ENCODE data around the gene CENPO.
"Not testable (repeated sequence)": the region's sequence is repeated elsewhere in the genome, so short reads cannot be mapped to it uniquely, and the experiment has no call there.

CENPO gene

DNA sequence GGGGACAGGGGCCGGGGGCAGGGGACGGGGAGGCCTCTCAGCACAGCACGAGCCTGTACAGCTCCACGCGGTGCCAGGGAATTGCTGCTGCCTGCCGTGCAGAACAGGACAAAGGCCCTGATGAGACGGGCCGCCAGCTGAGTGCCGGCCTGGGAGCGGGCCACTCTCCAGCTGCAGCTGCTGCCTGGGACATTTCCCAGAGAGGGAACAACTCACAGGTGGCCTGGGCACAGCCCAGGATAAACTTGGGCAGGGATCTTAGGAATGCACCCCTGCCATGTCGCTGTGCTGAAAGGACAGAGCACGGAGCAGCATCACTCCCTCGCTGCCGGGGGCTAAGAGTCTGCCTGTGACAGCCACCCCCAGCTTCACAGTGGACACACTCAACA is 38.8 kb downstream of the CENPO start:
- Histone ChIP-seq H3K27me3 (ENCODE audit: control insufficient read depth in 1 of 2, insufficient read depth in 2 of 2, low read length in 2 of 2) (no peaks in the 10 kb centered on the region), H3K9me3 (ENCODE audit: control insufficient read depth in 2 of 2, low read length in 2 of 2) (no peaks in the 10 kb centered on the region), H3K4me1 (ENCODE audit: control insufficient read depth, insufficient read depth, low read length) (peaks cover 9% of the 10 kb centered on the region), H3K9ac (ENCODE audit: low read length in 2 of 2) (no peak overlapping the region), H3K27ac (ENCODE audit: low read length) (no peak overlapping the region), H3K4me3 (ENCODE audit: low read length in 2 of 2) (no peak overlapping the region), H3K36me3 (ENCODE audit: control insufficient read depth in 2 of 2, insufficient read depth in 2 of 2, low read length in 2 of 2) (peaks cover 3 to 7% of the 10 kb centered on the region in 2 donors)

DNA sequence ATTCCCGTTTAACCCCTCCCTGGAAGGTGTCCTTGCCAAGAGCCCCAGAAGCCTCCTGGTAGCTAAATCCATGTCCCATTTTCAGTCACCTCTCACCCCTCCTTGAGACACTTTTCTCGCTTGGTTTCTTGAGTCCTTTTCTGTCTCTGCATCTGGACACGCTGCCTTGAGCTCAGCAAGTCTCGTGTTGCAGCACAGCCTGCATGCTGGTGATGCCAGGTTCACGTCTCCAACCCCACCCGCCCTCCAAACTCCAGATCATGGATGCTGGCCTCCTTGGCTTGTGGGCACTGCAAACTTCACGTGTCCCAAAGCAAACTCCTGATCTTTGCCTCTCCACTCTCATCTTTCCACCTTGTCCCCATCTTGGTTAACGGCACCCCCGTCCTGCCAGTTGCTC is 39.3 kb downstream of the CENPO start:
- H3K36me3 ChIP-seq (ENCODE audit: control insufficient read depth in 2 of 2, insufficient read depth in 2 of 2, low read length in 2 of 2), result peaks cover 3 to 7% of the 10 kb centered on the region in 2 donors

DNA sequence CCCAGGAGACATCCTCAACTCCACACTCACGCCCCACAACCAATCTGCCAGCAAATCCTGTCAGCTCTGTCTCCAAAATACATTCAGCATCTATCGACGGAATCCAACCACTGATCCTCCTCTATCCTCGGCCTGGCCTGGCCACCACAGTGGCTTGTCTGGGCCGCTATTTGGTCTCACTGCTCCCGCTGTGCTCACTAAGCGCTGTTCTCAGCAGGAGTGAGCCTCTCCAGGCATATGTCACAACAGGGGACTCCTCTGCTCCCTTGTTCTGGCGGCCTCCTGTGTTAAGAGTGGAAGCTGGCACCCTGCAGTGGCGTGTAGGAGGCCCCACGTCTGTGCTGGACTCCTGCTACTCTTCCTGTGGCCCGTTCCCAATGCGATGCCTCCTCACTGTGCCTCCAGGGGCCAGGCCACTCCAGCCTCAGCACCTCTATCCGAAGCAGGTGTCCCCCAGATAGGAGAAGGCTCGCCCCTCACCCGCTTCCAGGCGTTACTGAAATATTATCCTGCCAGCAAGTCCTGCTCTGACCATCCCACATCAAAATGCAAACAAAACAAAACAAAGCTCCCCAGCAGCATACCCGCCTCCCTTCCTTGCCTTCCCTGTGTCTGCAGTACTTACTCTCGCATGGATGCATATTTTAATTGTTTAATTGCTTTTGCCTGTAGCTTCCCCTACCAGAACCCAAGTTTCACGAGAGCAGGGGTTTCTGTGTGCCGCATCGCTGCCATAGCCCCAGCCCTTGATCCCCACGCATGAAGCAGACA is 39.9 kb downstream of the CENPO start:
- Histone ChIP-seq H3K27ac (ENCODE audit: low read length) (no peak overlapping the region), H3K4me1 (ENCODE audit: control insufficient read depth, insufficient read depth, low read length) (no peaks in the 10 kb centered on the region), H3K36me3 (ENCODE audit: control insufficient read depth in 2 of 2, insufficient read depth in 2 of 2, low read length in 2 of 2) (peaks cover 3 to 7% of the 10 kb centered on the region in 2 donors), H3K9ac (ENCODE audit: low read length in 2 of 2) (no peak overlapping the region), H3K27me3 (ENCODE audit: control insufficient read depth in 1 of 2, insufficient read depth in 2 of 2, low read length in 2 of 2) (no peaks in the 10 kb centered on the region), H3K4me3 (ENCODE audit: low read length in 2 of 2) (no peak overlapping the region), H3K9me3 (ENCODE audit: control insufficient read depth in 2 of 2, low read length in 2 of 2) (no peaks in the 10 kb centered on the region)

More for the DNA sequence above, 39.3 kb downstream of the CENPO start:
- Histone ChIP-seq H3K27ac (ENCODE audit: low read length) (no peak overlapping the region), H3K4me1 (ENCODE audit: control insufficient read depth, insufficient read depth, low read length) (peaks cover 5% of the 10 kb centered on the region), H3K4me3 (ENCODE audit: low read length in 2 of 2) (no peak overlapping the region), H3K27me3 (ENCODE audit: control insufficient read depth in 1 of 2, insufficient read depth in 2 of 2, low read length in 2 of 2) (no peaks in the 10 kb centered on the region), H3K9ac (ENCODE audit: low read length in 2 of 2) (no peak overlapping the region), H3K9me3 (ENCODE audit: control insufficient read depth in 2 of 2, low read length in 2 of 2) (no peaks in the 10 kb centered on the region)

DNA sequence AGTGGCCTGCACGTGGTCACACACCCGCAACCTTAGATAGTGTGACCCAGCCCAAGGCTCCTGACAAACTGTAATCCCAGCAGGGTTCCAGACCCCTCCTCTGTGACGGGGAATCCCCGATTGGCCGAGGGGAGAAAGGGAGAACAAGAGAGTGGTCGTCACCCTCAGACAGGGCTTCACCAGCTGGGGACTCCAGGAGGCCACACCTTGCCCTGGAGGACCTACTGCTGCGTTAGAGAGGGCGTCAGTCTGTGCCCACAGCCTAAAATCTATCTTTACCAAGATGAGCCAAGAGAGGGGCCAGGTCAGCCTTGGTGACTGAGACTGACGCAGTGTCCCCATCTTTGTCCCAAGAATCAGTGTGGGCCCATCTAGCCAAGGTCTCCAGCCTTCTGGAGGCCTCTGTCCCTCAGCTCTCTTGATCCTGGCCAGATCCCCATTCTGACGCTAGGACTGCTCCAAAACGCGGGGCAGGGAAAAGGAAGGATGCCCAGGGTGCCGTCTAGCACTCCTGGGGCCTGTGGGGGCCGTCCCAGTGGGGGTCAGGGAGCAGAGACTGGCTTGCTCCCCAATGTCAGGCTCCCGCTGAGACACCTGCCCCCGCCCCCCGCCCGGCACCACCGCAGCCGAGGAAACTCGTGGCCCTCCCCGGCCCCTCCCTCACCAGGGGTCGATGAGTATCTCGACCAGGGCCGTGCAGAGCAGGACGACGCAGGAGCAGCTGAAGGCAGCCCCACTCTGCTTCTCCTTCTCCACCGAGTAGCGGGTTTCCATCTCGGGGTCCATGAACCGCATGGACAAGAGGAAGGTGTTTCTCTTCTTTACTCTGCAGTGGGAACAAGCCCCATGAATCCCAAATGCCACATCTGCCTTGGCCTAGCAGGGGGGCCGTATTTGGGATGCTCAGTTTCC is 40.9 kb downstream of the CENPO start:
- Histone ChIP-seq H3K4me3 (ENCODE audit: low read length in 2 of 2) (no peak overlapping the region), H3K27ac (ENCODE audit: low read length) (no peak overlapping the region), H3K27me3 (ENCODE audit: control insufficient read depth in 1 of 2, insufficient read depth in 2 of 2, low read length in 2 of 2) (no peaks in the 10 kb centered on the region), H3K9me3 (ENCODE audit: control insufficient read depth in 2 of 2, low read length in 2 of 2) (no peaks in the 10 kb centered on the region), H3K9ac (ENCODE audit: low read length in 2 of 2) (no peak overlapping the region), H3K36me3 (ENCODE audit: control insufficient read depth in 2 of 2, insufficient read depth in 2 of 2, low read length in 2 of 2) (peaks cover 3 to 7% of the 10 kb centered on the region in 2 donors), H3K4me1 (ENCODE audit: control insufficient read depth, insufficient read depth, low read length) (no peaks in the 10 kb centered on the region)

DNA sequence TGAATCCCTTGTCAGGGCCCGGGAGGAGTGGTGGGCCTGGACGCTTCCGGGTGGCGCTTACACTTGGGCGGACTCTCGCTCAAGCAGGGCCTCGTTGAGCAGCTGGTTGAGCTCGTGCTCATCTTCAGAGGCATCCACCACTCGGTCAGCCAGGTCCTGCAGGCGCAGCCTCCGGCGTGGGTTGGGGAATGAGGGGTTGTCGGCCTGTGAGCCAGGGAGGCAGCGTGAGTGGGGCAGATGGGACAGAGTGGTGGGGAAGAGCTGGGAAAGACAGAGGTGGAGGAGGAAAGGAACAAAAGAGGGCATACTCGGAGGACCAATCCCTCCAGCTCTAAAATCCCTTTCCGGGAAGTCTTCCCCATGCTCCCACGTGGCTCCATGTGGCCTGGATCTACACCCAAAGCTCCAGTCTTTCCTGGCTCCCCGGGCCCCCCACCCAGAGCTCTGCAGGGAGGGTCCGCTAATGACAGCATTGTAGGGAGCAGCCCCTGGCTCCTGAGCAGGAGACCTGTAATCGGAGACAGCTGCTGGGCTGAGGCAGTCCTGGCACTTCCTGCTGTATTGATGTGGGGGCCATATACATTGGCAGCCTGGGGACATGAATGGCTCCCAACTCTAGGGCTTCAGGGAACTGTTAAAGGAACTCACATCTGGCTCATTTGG is 41.6 kb downstream of the CENPO start:
- Histone ChIP-seq H3K36me3 (ENCODE audit: control insufficient read depth in 2 of 2, insufficient read depth in 2 of 2, low read length in 2 of 2) (peaks cover 3 to 7% of the 10 kb centered on the region in 2 donors), H3K9me3 (ENCODE audit: control insufficient read depth in 2 of 2, low read length in 2 of 2) (no peaks in the 10 kb centered on the region), H3K4me1 (ENCODE audit: control insufficient read depth, insufficient read depth, low read length) (no peaks in the 10 kb centered on the region), H3K4me3 (ENCODE audit: low read length in 2 of 2) (no peak overlapping the region), H3K27me3 (ENCODE audit: control insufficient read depth in 1 of 2, insufficient read depth in 2 of 2, low read length in 2 of 2) (no peaks in the 10 kb centered on the region), H3K9ac (ENCODE audit: low read length in 2 of 2) (no peak overlapping the region), H3K27ac (ENCODE audit: low read length) (no peak overlapping the region)

DNA sequence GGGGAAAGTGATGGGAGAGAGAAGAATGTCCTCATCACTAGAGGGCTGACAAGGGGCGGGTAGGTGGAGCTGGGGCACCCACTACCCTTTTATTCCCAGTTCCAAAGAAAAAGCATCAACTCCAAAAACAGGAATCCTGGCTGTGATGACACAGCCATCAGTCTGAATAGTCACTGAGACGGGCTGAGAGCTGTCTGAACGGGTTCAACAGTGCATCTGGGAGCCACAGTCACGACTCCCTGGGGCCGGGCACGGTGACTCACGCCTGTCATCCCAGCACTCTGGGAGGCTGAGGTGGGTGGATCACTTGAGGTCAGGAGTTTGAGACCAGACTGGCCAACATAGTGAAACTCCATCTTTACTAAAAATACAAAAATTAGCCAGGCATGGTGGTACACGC is 42.2 kb downstream of the CENPO start:
- not testable (repeated sequence) for H3K27me3 ChIP-seq (ENCODE audit: control insufficient read depth in 1 of 2, insufficient read depth in 2 of 2, low read length in 2 of 2); H3K36me3 ChIP-seq (ENCODE audit: control insufficient read depth in 2 of 2, insufficient read depth in 2 of 2, low read length in 2 of 2); H3K27ac ChIP-seq (ENCODE audit: low read length)

DNA sequence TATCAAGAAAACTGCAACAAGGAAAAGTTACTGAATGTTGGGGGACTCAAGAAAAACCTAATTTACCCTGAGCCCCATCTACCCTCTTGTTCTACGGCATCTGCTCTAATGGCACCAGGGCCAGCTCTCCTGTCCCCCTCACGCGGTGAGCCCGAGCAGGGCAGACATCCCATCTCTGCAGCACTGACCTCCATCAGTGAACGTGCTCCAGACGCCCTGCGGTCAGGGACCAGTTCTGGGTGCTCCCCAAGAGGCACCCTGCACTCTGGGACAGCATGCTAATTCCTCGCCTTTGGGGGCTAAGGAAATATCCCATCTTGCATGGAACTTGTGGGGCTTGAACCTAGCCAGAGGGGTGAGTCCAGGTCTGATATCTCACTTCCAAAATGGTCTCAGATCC is 43.0 kb downstream of the CENPO start:
- Histone ChIP-seq H3K4me1 (ENCODE audit: control insufficient read depth, insufficient read depth, low read length) (no peaks in the 10 kb centered on the region), H3K27ac (ENCODE audit: low read length) (no peak overlapping the region), H3K4me3 (ENCODE audit: low read length in 2 of 2) (no peak overlapping the region), H3K9me3 (ENCODE audit: control insufficient read depth in 2 of 2, low read length in 2 of 2) (no peaks in the 10 kb centered on the region), H3K36me3 (ENCODE audit: control insufficient read depth in 2 of 2, insufficient read depth in 2 of 2, low read length in 2 of 2) (peaks cover 3 to 7% of the 10 kb centered on the region in 2 donors), H3K27me3 (ENCODE audit: control insufficient read depth in 1 of 2, insufficient read depth in 2 of 2, low read length in 2 of 2) (no peaks in the 10 kb centered on the region), H3K9ac (ENCODE audit: low read length in 2 of 2) (no peak overlapping the region)

More for the DNA sequence above, 42.2 kb downstream of the CENPO start:
- H3K4me1 ChIP-seq (ENCODE audit: control insufficient read depth, insufficient read depth, low read length); H3K4me3 ChIP-seq (ENCODE audit: low read length in 2 of 2); H3K9me3 ChIP-seq (ENCODE audit: control insufficient read depth in 2 of 2, low read length in 2 of 2); H3K9ac ChIP-seq (ENCODE audit: low read length in 2 of 2): not testable (repeated sequence)

DNA sequence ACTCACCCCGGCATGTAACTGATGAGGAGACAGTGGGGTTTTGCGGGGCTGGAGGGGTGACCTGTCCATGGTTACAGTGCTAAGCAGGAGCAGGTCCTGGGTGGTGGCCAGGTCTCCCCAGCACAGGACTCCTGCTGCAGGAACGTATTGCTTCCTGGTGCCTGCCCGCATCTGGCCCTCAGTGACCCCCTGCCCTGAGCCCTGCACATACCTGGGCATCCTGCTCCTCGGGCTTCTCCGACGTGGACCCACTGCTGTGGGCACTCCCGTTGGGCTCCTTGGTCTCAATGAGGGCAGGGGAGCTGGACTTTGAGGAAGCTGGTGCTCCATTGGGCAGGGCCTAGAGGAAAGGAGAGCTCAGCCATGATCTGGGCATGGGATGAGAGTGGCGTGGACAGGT is 43.5 kb downstream of the CENPO start:
- Histone ChIP-seq H3K4me1 (ENCODE audit: control insufficient read depth, insufficient read depth, low read length) (no peaks in the 10 kb centered on the region), H3K27ac (ENCODE audit: low read length) (no peak overlapping the region), H3K9ac (ENCODE audit: low read length in 2 of 2) (no peak overlapping the region), H3K36me3 (ENCODE audit: control insufficient read depth in 2 of 2, insufficient read depth in 2 of 2, low read length in 2 of 2) (peaks cover 3 to 7% of the 10 kb centered on the region in 2 donors), H3K4me3 (ENCODE audit: low read length in 2 of 2) (no peak overlapping the region), H3K9me3 (ENCODE audit: control insufficient read depth in 2 of 2, low read length in 2 of 2) (no peaks in the 10 kb centered on the region), H3K27me3 (ENCODE audit: control insufficient read depth in 1 of 2, insufficient read depth in 2 of 2, low read length in 2 of 2) (no peaks in the 10 kb centered on the region)

DNA sequence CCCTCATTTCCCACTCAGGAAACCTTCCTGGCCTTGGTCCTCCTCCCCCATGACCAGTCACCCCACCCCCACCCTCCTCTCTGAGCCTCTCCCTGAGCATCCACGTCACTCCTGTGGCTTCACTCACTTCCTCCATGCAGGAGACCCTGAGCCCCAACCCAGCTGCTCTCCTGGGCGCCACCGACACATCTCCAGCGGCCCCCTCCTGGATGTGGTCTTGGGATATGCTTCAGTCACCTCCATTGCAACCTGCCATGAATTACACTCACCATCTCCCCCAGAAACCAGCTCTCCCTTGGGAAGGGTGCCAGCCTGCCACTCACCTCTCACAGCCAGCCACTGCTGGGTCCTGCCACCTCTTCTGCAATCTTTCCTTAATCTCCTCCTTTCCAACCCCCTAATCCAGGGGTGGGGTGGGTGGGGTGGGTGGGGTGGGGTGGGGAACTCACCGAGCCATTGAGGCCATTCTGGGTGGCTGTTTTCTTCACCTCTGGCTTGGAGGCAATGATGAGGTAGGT is 44.8 kb downstream of the CENPO start:
- no peak overlapping the region for H3K9ac ChIP-seq (ENCODE audit: low read length in 2 of 2)
- H3K4me1 ChIP-seq (ENCODE audit: control insufficient read depth, insufficient read depth, low read length), result no peaks in the 10 kb centered on the region
- no peak overlapping the region for H3K4me3 ChIP-seq (ENCODE audit: low read length in 2 of 2)
- no peak overlapping the region for H3K27ac ChIP-seq (ENCODE audit: low read length)
- H3K36me3 ChIP-seq (ENCODE audit: control insufficient read depth in 2 of 2, insufficient read depth in 2 of 2, low read length in 2 of 2), result peaks cover 3 to 7% of the 10 kb centered on the region in 2 donors
- no peaks in the 10 kb centered on the region for H3K9me3 ChIP-seq (ENCODE audit: control insufficient read depth in 2 of 2, low read length in 2 of 2)
- no peaks in the 10 kb centered on the region for H3K27me3 ChIP-seq (ENCODE audit: control insufficient read depth in 1 of 2, insufficient read depth in 2 of 2, low read length in 2 of 2)

DNA sequence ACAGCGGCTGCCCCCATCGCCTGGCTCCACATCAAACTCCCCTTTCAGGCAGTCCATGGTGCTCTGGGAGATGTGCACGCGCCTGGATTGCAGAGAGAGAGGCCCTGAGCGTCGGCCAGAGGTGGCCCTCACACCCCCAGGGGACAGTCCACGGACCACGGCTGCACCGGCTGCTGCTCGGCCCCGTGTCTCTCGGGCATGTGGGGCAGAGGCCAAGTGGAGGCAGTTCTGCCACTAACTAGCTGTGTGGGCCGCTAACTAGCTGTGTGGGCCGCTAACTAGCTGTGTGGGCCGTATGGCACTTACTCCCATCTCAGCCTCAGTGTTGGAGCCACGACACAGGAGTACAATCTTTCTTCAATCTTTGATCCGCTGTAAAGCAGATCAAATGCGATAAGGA is 45.3 kb downstream of the CENPO start:
- Histone ChIP-seq H3K9ac (ENCODE audit: low read length in 2 of 2) (no peak overlapping the region), H3K27ac (ENCODE audit: low read length) (no peak overlapping the region), H3K36me3 (ENCODE audit: control insufficient read depth in 2 of 2, insufficient read depth in 2 of 2, low read length in 2 of 2) (peaks cover 3 to 7% of the 10 kb centered on the region in 2 donors), H3K27me3 (ENCODE audit: control insufficient read depth in 1 of 2, insufficient read depth in 2 of 2, low read length in 2 of 2) (no peaks in the 10 kb centered on the region), H3K4me3 (ENCODE audit: low read length in 2 of 2) (no peak overlapping the region), H3K9me3 (ENCODE audit: control insufficient read depth in 2 of 2, low read length in 2 of 2) (no peaks in the 10 kb centered on the region), H3K4me1 (ENCODE audit: control insufficient read depth, insufficient read depth, low read length) (no peaks in the 10 kb centered on the region)

All from stomach smooth muscle (tissue), 2 donors.